MM.1S (cell line): Measurements from ENCODE around the gene NXN.

Experiments
- EZH2 ChIP-seq: fragments of 300-600 bp; sonication (generic); optimal IDR thresholded peaks from 2 replicates; pipeline ENCODE3; 2017; ENCODE audit warnings: low read depth, mild to moderate bottlenecking, antibody characterized with exemption, low read length, mixed read lengths
- EZH2phosphoT487 ChIP-seq: fragments of 300-600 bp; sonication (generic); IDR thresholded peaks from 2 replicates; pipeline ENCODE4 v1.6.1; 2018; ENCODE audit warnings: antibody characterized with exemption, low read length

DNA sequence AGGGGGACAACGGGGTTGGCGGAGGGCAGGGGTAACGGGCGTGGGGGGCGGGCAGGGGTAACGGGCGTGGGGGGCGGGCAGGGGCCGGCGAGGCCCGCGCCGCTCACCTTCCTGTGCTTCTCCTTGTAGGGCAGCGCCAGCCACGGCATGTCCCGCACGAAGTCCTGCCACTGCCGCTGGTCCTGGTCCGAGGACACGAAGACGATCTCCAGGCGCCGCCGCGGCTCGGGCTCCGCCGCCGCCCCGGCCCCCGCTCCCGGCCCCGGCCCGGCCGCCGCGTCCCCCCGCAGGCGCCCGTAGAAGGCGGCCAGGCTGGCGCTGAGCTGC, 401 bp downstream of the NXN start:
- TF ChIP-seq EZH2 (no peak), EZH2phosphoT487 (no peak)
